Skeletal muscle satellite cell (primary cell): ENCODE measurements around the gene ZMIZ1.

Experiments used
- H3K27me3 ChIP-seq: 2 replicates; pipeline ENCODE4 v1.7.0; 2013; ENCODE audit warnings: low read length; ENCODE audit not compliant: control insufficient read depth, insufficient read depth
- H3K36me3 ChIP-seq: 2 replicates; pipeline ENCODE4 v1.7.0; 2013; ENCODE audit warnings: mild to moderate bottlenecking, control low read depth, low read length; ENCODE audit not compliant: insufficient read depth
- H3K4me1 ChIP-seq: 2 replicates; pipeline ENCODE4 v1.7.0; 2013; ENCODE audit warnings: low read length; ENCODE audit not compliant: control insufficient read depth, insufficient read depth
- H3K4me2 ChIP-seq: 2 replicates; pipeline ENCODE4 v1.7.0; 2013; ENCODE audit warnings: mild to moderate bottlenecking, low read length
- H3K4me3 ChIP-seq: 2 replicates; pipeline ENCODE4 v1.7.0; 2013; ENCODE audit warnings: low read length
- H3K9ac ChIP-seq: 2 replicates; pipeline ENCODE4 v1.7.0; 2013; ENCODE audit warnings: mild to moderate bottlenecking, low read depth, low read length, moderate library complexity
- H3K9me3 ChIP-seq: replicated peaks from 2 replicates; pipeline ENCODE4 v1.7.0; 2013; ENCODE audit warnings: mild to moderate bottlenecking, control low read depth, low read length

The ZMIZ1 gene

DNA sequence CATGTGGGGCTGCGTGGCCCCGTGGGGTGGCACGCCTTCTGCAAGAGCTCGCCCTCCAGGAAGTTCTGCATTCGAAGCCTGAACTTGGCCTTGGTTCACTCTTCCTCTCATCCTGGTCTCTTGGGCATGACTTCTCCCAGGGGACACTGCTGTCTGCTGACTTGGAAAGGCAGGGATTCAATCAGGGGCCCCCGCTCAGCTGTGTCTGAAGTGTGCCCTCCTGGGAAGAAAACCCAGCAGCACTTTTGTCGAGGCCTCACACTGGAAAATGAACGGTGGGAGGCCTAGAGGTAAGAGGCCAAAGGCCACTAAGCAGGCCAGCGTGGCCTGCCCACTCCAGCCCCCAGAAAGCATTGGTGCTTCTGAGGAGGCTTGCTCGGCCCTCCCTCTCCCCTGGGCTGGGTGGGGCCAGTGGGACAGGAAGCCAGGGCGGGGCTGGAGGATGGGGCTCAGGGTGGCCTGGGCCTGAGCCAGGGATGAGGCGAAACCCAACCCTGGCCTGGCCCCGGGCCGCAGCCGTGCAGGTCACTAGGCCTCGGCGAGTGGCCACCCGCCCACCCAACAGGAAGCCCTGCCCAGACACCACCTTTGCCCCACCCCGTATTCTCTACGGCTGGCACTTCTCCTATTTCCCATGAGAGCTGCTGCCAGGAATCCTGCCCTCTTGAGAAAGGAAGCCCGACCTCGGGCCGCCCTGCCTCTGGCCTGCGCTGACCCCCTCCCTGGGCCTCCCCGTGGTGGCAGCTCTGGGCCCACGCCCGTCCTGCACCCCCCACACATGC is 81.1 kb downstream of the ZMIZ1 start:
- H3K36me3 ChIP-seq = peaks cover 23% of the 10 kb centered on the region
- H3K9ac ChIP-seq = peak overlapping the region; percentile 81
- peak overlapping the region; percentile 23 for H3K4me2 ChIP-seq
- no peaks in the 10 kb centered on the region for H3K27me3 ChIP-seq
- no peak overlapping the region for H3K4me3 ChIP-seq
- H3K9me3 ChIP-seq = no peaks in the 10 kb centered on the region
- H3K4me1 ChIP-seq = peaks cover 97% of the 10 kb centered on the region

- H3K9me3 ChIP-seq = no peaks in the 10 kb centered on the region
- H3K4me3 ChIP-seq = no peak overlapping the region
- H3K9ac ChIP-seq = peak overlapping the region; percentile 81
- peak overlapping the region; percentile 8 for H3K4me2 ChIP-seq
- peaks cover 18% of the 10 kb centered on the region for H3K36me3 ChIP-seq
- no peaks in the 10 kb centered on the region for H3K27me3 ChIP-seq
- H3K4me1 ChIP-seq = peaks cover 97% of the 10 kb centered on the region
Measured at GRCh38 chr10:79150444-79150754, 81.6 kb downstream of the ZMIZ1 start.

DNA sequence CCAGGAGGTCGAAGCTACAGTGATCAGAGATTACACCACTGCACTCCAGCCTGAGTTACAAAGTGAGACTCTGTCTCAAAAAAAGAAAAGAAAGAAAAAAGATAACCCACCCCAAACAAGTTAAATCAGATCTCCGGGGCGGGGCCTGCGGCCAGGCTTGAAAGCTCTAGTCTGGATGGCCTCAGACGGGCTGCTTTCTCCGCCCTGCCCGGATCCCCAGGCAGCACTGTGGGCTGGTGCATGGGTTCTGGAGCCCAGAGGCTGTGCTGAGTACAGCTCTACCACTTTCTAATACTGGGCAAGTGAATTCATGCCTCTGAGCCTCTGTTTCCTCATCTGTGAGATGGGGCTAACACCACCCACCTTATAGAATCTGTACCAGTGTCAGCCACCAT is 83.7 kb downstream of the ZMIZ1 start:
- Histone ChIP-seq H3K4me3 (no peak overlapping the region), H3K27me3 (no peaks in the 10 kb centered on the region), H3K4me1 (peaks cover 98% of the 10 kb centered on the region), H3K36me3 (peaks cover 9% of the 10 kb centered on the region), H3K4me2 (peak overlapping the region; percentile 63), H3K9ac (peak overlapping the region; percentile 75), H3K9me3 (no peaks in the 10 kb centered on the region)

DNA sequence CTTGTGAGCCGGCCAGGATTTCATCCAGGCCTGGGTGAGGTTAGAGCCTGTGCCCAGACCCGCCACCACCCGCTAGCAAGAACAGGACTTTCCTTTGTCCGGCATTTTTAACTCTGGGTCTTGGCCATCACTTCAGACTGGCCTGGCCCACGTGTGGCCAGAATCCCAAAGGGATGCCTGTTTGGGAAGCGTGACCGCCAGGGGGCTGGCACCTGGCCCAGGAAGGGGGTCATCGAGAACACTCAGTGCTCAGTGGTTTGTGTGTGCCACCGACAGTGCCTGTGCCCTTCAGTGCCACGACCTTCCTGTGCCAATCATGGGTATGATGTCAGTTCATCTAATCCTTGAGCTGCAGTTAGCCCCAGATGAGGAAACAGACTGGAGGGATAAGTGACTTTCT is 85.0 kb downstream of the ZMIZ1 start:
- Histone ChIP-seq H3K4me1 (peaks cover 99% of the 10 kb centered on the region), H3K9me3 (no peaks in the 10 kb centered on the region), H3K27me3 (no peaks in the 10 kb centered on the region), H3K4me3 (no peak overlapping the region), H3K9ac (peak overlapping the region; percentile 9), H3K4me2 (no peak overlapping the region), H3K36me3 (peaks cover 5% of the 10 kb centered on the region)

DNA sequence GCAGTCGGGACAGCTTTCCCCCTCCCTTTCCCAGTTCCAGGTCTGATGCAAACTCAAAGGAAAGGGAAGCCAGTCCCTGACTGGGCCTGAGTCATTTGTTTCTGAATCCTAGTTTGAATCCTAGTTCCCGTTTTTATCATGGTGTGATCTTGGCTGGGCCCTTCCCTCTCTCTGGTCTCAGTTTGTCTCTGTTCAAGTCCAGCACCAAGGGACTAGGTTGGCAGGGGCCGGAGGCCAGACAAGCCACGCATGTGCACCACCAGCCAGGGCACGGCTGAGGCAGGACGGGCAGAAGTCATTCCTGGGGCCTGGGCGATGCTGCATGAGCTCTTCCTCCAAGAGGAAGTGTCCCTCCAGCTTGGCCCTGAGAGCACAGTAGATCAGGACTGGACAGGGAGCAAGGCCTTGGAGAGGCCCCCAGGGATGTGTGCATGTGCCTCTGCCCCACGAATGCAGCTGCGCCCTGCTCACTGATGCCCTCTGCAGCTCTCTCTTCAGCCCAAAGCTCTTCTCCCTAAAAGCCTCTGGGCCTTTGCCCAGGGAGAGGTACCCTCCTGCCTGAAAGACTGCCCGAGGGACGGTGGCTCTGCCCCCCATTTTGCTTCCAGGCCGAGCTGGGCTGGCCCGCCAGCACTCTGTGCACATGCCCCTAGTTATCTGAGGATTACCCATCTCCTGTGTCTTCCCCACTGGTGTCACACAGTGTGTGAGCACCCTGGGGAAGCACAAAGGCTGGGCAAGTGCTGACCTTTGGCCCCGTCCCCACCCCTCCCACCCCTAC is 86.7 kb downstream of the ZMIZ1 start:
- H3K27me3 ChIP-seq = no peaks in the 10 kb centered on the region
- no peak overlapping the region for H3K4me3 ChIP-seq
- no peaks in the 10 kb centered on the region for H3K36me3 ChIP-seq
- peak overlapping the region; percentile 16 for H3K9ac ChIP-seq
- no peaks in the 10 kb centered on the region for H3K9me3 ChIP-seq
- peaks cover 99% of the 10 kb centered on the region for H3K4me1 ChIP-seq
- H3K4me2 ChIP-seq = peak overlapping the region; percentile 4

- peak overlapping the region; percentile 84 for H3K9ac ChIP-seq
- H3K27me3 ChIP-seq = no peaks in the 10 kb centered on the region
- peaks cover 99% of the 10 kb centered on the region for H3K4me1 ChIP-seq
- peaks cover 6% of the 10 kb centered on the region for H3K36me3 ChIP-seq
- no peak overlapping the region for H3K4me2 ChIP-seq
- H3K9me3 ChIP-seq = no peaks in the 10 kb centered on the region
- no peak overlapping the region for H3K4me3 ChIP-seq
Measured at GRCh38 chr10:79156334-79157274, 87.8 kb downstream of the ZMIZ1 start.

- peaks cover 20% of the 10 kb centered on the region for H3K36me3 ChIP-seq
- peak overlapping the region; percentile 68 for H3K4me2 ChIP-seq
- no peaks in the 10 kb centered on the region for H3K9me3 ChIP-seq
- H3K4me1 ChIP-seq = peaks cover 99% of the 10 kb centered on the region
- no peak overlapping the region for H3K4me3 ChIP-seq
- H3K9ac ChIP-seq = peak overlapping the region; percentile 84
- H3K27me3 ChIP-seq = no peaks in the 10 kb centered on the region
Measured at GRCh38 chr10:79158004-79158340, 89.2 kb downstream of the ZMIZ1 start.

DNA sequence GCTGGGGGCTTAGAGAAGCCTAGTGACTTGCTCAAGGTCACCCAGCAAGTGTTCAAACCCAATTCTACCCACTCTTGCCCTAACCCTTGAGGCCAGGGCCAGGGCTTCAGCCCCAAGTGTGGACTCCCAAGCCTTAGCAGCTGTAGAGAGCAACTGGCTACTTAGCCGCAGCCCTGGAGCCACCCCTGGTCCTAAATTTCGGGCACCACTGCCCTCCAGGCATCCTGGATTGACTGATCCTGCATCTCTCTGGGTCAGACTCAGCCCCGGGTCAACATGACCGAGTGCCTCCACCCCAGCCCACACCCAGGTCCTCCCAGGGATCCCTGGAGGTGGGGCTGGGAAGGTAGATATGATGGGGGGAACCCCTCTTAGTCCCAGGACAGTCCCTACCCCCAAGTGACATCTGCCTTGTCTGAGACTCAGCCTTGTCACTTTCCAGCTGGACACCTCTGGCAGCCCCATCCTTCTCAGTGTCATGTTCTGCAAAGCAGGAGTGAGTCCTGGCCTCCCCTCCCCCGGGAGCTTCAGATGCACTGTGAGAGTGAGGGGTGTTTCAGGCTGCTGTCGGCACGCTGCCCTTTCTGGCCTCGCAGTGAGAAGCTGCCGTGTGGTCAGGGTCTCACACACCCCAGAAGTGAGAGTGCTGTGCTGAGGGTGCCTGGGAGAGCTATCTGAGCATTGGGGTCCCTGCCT is 89.8 kb downstream of the ZMIZ1 start:
- Histone ChIP-seq H3K4me2 (peak overlapping the region; percentile 56), H3K27me3 (no peaks in the 10 kb centered on the region), H3K9me3 (no peaks in the 10 kb centered on the region), H3K36me3 (peaks cover 24% of the 10 kb centered on the region), H3K9ac (peak overlapping the region; percentile 84), H3K4me3 (peak overlapping the region; percentile 26), H3K4me1 (peaks cover 99% of the 10 kb centered on the region)

DNA sequence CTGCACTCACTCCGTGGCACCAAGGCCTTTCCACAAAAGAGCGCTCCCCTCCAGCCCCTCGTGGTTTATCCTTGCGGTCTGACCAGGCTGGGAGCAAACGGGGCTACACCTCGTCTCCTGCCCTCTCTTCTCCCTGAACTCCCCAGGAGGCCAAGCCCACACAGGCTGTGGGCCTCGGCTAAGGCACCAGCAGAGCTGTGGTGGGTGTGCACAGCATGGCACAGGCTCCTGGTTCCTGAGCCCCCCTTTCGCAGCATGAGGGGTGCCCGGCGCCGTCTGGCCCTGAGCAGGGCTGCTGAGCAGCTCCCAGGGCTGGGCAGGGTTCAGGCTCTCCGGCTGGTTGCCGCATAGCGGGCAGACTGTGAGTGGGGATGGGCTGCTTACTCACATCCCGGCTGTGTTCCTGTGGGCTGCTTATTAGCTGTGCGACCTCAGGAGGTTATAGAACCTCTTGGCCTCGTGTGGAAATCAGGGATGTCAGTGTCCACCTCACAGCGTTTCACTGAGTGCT is 90.4 kb downstream of the ZMIZ1 start:
- H3K36me3 ChIP-seq = peaks cover 30% of the 10 kb centered on the region
- H3K9ac ChIP-seq = peak overlapping the region; percentile 84
- H3K4me3 ChIP-seq = peak overlapping the region; percentile 26
- H3K4me2 ChIP-seq = peak overlapping the region; percentile 56
- no peaks in the 10 kb centered on the region for H3K9me3 ChIP-seq
- H3K27me3 ChIP-seq = no peaks in the 10 kb centered on the region
- H3K4me1 ChIP-seq = peaks cover 94% of the 10 kb centered on the region

GRCh38 chr10:79159785-79160184 is 91.0 kb downstream of the ZMIZ1 start:
- Histone ChIP-seq H3K27me3 (no peaks in the 10 kb centered on the region), H3K4me1 (peaks cover 89% of the 10 kb centered on the region), H3K9ac (peak overlapping the region; percentile 84), H3K36me3 (peaks cover 35% of the 10 kb centered on the region), H3K9me3 (no peaks in the 10 kb centered on the region), H3K4me3 (peak overlapping the region; percentile 12), H3K4me2 (peak overlapping the region; percentile 56)
